Inflammatory macrophage (primary cell): ENCODE results near the gene MAP1B.
"Not testable (repeated sequence)": the region's sequence is repeated elsewhere in the genome, so short reads cannot be mapped to it uniquely, and the experiment has no call there.

Experiments
- DNase-seq, 2 donors: peaks; one replicate each; pipeline ENCODE4 v3.0.0-alpha.2; 2020 to 2022
- total RNA-seq, 18 experiments: gene quantifications; one replicate each; lab custom pipeline; 2026; ENCODE audit warnings: mixed read lengths in 6 of 18, inconsistent platforms in 2 of 18; lab: John Stamatoyannopoulos, UW

The MAP1B gene
- 0 to 4.5 (median 0.21) reads per million in 18 experiments for total RNA-seq

DNA sequence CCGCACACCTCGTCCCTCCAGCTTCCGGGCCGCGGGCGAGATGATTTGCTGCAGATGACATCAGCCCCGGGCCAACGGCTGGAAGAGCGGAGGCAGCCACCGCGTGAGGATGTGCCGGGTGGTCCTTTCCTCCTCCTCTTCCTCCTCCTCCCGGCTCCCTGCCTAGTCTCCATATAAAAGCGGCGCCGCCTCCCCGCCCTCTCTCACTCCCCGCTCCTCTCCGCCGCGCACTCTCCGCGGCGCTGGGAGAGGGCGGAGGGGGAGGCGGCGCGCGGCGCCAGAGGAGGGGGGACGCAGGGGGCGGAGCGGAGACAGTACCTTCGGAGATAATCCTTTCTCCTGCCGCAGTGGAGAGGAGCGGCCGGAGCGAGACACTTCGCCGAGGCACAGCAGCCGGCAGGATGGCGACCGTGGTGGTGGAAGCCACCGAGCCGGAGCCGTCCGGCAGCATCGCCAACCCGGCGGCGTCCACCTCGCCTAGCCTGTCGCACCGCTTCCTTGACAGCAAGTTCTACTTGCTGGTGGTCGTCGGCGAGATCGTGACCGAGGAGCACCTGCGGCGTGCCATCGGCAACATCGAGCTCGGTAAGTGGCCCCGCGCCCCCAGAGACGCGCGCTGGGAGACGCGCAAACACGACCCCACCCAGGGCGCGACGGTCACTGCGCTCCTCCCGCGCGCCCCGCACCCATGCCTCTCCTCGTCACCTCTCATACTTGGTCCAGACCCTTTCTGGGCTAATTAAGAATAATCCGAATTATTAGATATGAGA, at the start of gene MAP1B:
TSS of gene MAP1B (plus strand) at position 345 of the 770 bp plus-strand sequence. CDS start at position 402, 57 bp downstream.
- no peak for DNase-seq

GRCh38 chr5:72057816-72058215, 49.5 kb upstream of the MAP1B start:
- no peak for DNase-seq

- DNase-seq: no peak
These were observed 44.0 kb upstream of the MAP1B start for GRCh38 chr5:72063219-72063819.

- DNase-seq: no peak
These were observed 42.3 kb upstream of the MAP1B start for GRCh38 chr5:72064801-72065570.

- no peak for DNase-seq
These were observed 41.5 kb upstream of the MAP1B start for GRCh38 chr5:72065751-72066255.

DNA sequence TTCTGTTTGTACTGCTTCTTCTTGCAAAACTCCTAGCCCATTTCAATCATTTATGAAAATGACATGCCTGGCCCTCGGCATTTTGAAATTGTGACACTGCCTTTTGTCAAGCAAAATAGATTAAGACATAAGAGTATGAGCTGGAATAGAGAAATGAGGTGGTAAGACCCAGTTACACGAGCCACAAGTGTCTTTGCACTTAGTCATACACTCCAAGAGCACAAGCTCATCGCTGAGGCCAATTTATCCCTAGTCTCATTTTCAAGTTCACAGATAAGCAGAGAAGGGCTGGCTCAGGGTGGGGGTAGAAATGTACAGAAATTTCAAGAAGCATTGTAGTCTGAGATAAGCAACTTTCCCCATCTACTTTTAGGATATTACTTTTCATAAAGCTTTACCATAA, 40.6 kb upstream of the MAP1B start:
- DNase-seq: no peak

GRCh38 chr5:72067682-72068470, 39.4 kb upstream of the MAP1B start:
- no peak for DNase-seq

DNA sequence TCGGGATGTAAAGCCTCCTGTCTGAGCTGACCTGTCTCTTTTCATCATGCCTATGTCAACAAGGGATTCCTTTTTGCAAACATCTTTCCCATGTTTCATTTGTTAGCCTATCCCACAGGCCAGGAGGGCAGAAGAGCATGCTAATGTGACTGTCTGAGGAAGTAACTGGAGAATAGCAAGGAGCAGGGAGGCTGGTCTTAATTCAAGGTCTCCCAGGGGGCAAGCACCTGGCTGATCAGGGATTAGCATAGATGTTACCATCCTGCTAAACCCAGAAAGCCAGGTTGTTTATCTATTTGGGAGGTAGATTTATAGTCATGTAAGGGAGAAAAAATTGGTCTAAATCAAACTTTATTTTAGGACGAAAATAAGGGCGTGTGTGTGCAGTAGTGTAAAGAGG, 36.7 kb upstream of the MAP1B start:
- no peak for DNase-seq

DNA sequence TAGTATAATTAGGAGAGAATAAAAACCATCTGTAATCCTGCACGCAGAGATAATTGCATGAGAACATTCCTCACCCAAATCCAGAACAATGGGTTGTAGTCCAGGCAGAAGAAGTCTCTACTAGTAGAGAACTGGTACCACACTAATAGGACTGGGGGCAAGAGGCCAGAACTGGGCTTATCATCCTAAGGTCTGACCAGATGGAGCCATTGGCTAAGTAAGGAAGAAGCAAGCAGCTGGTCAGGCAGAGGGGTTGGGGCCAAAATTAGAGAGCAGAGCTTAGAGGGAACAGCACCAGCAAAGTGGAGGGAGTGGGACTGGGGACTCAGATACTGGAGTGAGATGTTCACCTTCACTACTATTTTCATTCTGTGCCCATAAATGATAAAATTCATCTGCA, 35.4 kb upstream of the MAP1B start:
- no peak for DNase-seq

DNA sequence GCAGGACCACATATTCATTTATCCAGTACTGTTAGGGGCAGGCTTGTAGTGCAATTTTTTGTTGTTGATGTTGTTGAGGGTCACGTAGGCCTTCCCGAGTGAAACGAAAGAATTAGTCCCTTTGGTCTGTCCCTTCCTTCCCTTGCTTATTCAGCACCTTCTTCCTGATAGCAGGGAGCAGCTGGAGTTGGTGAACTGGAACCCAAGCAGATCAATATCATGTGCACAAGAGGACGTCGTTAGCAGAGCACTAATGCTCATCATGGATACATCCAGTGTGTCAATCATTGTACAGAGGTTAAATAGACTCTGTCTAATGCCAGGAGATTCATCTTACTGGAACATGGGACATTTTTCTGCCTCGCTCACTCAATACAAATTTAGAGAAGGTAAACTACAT, 33.0 kb upstream of the MAP1B start:
- no peak for DNase-seq

- DNase-seq: no peak
These were observed 31.8 kb upstream of the MAP1B start for GRCh38 chr5:72075461-72075860.

- no peak for DNase-seq
These were observed 30.5 kb upstream of the MAP1B start for GRCh38 chr5:72076621-72077300.

GRCh38 chr5:72077390-72077789, 29.9 kb upstream of the MAP1B start:
- DNase-seq: no peak

GRCh38 chr5:72079288-72079687, 28.0 kb upstream of the MAP1B start:
- DNase-seq: no peak

GRCh38 chr5:72082048-72082447, 25.2 kb upstream of the MAP1B start:
- no peak for DNase-seq

DNA sequence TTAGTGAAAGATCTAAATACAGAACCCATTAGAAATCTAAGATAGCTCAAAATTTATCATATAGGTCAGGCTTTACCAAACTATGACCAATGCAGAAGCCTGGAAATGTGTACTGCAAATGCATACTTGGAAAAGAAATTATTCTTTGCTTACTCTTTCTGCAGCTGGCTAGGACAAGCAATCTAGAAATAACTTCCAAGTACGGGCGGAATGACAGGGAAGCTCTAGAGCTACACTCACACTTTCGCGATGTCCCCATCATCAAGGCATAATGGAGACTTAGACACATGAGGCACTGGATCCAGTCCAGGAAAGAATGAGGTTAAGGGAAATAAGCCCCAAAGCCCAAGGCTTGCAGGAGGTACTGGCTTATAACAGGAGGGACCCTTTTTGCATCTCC, 22.4 kb upstream of the MAP1B start:
- no peak for DNase-seq

- DNase-seq: no peak
These were observed 22.0 kb upstream of the MAP1B start for GRCh38 chr5:72085319-72085718.

GRCh38 chr5:72089713-72090112, 17.6 kb upstream of the MAP1B start:
- DNase-seq: not testable (repeated sequence)

DNA sequence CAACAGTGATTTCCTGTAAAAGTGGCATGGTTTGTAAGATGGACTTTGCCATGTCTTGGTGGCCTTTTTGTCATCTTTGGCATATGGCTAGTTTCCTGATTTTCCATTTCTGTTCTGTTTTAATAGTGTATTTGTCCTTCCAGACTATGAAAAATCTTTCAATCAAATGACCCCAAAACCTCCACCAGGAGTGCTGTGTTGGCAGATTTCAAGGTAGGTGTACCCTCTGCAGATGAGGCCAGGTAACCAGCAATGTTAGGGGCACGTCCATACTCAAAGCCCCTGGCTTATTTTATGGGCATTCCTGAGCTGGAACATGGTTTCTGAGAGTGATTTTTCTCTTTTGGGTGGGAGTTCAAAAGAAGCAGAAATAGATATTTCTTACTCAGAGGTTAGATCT, 15.2 kb upstream of the MAP1B start:
- DNase-seq: no peak

DNA sequence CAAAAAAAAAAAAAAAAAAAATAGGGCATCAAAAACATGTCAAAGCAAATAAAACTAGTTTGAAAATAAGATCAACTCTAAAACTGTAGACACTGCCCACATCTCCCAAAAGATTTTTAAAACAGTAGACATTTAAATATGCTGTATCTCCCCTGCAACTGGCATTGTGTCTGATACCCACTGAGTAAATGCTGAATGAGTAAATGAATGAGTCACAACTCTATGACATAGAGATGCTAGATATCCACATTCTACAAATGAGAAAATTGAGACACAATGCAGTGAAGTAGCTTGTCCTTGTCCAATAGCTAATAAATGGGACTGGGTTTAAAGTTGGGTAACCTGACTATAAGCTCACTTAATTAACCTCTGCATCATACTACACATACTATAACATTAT, 14.1 kb upstream of the MAP1B start:
- no peak for DNase-seq

DNA sequence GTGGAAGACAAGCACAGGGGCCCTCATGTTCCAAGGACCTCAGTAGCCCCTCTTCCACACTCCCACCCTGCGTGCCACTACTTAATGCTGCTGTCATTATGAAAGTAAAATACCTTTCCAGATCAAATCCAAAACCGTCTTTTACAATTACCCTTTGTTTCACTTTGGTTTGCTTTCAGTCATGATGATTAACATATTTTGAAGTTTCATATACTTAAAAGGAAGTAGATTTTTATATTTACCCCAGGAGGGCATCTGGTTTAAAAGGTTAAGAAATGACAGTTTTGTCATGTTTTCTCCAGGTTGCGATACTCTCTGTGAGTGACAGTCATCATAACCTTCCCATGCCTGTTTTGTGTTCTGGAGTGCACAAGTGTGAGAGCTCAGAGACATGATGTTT, 13.5 kb upstream of the MAP1B start:
- DNase-seq: no peak

DNA sequence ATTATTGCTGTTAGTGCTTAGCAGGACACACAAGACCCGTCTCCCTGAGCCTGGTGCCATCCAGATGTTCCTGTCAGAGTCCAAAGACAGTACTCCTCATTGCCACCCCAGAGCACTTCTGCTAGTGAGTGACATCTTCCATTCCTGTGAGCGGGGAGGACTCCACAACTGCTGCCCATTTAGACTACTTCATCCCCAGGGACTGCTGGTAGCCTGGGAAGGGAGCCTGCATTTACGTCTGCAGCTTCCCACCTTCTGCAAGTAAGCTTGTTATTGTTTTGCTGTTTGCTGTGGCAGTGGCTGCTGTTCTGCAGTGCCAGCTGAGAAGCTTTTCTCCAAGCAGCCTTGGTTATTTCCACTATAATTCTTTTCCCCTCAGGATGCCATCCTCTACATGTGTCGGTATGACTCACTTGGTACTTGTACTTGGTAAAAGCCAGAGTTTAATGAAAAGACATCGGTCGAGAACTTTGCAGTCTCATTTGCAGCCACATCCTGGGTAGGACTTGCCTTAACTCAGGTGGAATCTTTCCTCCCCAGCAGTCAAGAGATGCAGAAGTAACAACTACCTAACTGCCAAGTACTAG, 10.6 kb upstream of the MAP1B start:
- DNase-seq: no peak
